Measurements from ENCODE around the gene MACO1.

MACO1 gene

GRCh38 chr1:25432749-25433388 is 2.2 kb downstream of the MACO1 start:
- DNase-seq (ENCODE audit: low spot score) = no peak
- TF ChIP-seq CTCF (IDR thresholded peaks at IDR 0.05; ENCODE audit: extremely low read depth, missing control alignments) = no peak

- no peak for DNase-seq (ENCODE audit: low spot score)
- TF ChIP-seq CTCF (IDR thresholded peaks at IDR 0.05; ENCODE audit: extremely low read depth, missing control alignments) = no peak
These were observed 2.9 kb downstream of the MACO1 start for GRCh38 chr1:25433389-25434186.

GRCh38 chr1:25435397-25436108 is 4.9 kb downstream of the MACO1 start:
- no peak for DNase-seq (ENCODE audit: low spot score)

GRCh38 chr1:25437672-25438071 is 7.0 kb downstream of the MACO1 start:
- TF ChIP-seq CTCF (IDR thresholded peaks at IDR 0.05; ENCODE audit: extremely low read depth, missing control alignments) = no peak
- no peak for DNase-seq (ENCODE audit: low spot score)

More at GRCh38 chr1:25435397-25436108, 4.9 kb downstream of the MACO1 start:
- no peak for TF ChIP-seq CTCF (IDR thresholded peaks at IDR 0.05; ENCODE audit: extremely low read depth, missing control alignments)

GRCh38 chr1:25439287-25439686 is 8.6 kb downstream of the MACO1 start:
- no peak for TF ChIP-seq CTCF (IDR thresholded peaks at IDR 0.05; ENCODE audit: extremely low read depth, missing control alignments)

GRCh38 chr1:25442178-25442577 is 11.5 kb downstream of the MACO1 start:
- no peak for TF ChIP-seq CTCF (IDR thresholded peaks at IDR 0.05; ENCODE audit: extremely low read depth, missing control alignments)

More at GRCh38 chr1:25439287-25439686, 8.6 kb downstream of the MACO1 start:
- DNase-seq (ENCODE audit: low spot score) = no peak

More at GRCh38 chr1:25442178-25442577, 11.5 kb downstream of the MACO1 start:
- no peak for DNase-seq (ENCODE audit: low spot score)
